ENCODE results near the gene IL23A.
A peak's percentile ranks its signal among the peaks of the same experiment; 100 is the strongest.
"Not testable (repeated sequence)": the region's sequence is repeated elsewhere in the genome, so short reads cannot be mapped to it uniquely, and the experiment has no call there.

Gene IL23A

DNA sequence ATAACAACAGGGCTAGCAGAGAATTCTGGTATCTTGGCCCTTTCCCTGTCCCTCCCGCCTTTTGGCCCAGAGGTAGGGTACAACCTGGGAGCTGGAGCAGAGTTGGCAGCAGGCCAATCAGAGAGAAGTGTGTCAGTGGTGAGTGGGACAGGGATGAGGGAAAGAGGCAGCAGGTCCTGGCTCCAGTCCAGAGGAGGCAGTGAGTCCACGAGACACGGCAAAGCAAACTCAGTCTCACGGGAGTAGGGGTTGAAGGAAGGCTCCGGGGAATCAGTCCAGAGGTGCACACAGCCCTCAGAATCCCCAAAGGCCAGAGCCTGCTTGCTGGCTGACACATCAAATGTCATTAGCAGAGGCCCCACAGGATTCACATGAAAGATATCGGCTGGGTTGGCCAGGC, 12.2 kb upstream of the IL23A start:
- no peak for DNase-seq

GRCh38 chr12:56330936-56331490, 7.7 kb upstream of the IL23A start:
- DNase-seq, result no peak

- DNase-seq, result no peak
Observed at GRCh38 chr12:56332512-56333196, 6.0 kb upstream of the IL23A start.

DNA sequence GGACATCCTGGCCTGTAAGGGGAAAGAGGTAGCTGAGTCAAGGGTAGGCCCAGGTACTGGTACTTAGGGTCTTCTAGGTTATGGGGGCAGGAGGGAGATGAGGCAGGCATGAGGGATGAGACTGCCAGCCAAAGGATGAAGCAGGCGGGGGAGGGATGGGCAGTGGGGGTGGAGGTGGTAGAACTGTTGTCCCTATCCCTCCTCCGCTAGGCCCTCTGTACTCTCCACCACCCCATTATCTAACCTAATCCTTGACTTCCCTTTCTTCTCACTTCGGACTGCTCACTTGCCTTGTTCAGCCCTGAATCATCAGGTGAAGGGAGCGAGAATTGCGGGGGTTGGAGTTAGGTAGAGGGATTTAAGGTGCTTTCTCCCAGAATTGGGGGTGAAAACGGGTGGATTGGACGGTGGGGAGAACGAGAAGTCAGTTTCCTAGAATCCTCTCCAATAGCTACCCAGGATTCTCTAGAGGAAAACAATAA, 5.4 kb upstream of the IL23A start:
- no peak for DNase-seq

DNA sequence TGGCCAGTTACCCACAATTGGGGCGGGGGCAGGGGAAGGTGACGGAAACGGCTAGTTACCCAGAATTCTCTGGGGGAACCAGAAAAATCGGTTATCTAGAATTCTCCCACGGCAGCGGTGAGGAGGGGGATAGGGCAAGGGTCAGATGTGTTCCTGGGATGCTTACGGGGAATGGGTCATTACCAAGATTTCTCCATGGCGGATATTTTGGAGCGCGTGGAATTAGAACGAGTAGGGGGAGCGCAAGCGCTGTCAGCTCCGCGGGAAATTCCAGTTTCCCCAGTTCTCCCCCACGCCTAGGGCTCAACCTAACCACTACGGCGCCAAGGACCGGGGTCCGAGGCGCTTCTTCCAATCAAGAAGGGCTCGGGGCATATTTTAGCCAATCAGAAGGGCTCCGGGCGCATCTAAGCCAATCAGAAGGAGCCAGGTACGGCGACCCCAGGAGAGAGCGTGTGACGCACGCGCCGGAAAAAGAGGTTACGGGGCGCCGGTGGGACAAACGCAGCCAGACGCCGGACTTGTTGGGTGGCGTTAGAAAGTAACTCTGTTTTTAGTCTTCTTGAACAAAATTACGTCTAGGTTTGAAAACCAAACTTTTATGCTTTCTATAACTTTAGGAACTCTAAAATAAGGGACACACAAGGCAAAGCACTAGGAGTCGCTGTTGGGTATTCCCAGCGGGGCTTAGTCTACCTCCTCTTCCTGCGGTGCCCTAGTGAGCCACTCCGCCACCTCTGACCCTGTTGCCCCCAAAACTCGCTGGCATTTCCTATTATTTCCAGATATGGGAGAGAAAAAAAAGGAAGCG, 4.8 kb upstream of the IL23A start, which contains the start of gene PAN2:
PAN2 (minus strand) TSS at position 322 of the 811 bp plus-strand sequence. CDS start 906 bp downstream, outside the sequence.
- DNase-seq, result peak; percentile 96 to 97

DNA sequence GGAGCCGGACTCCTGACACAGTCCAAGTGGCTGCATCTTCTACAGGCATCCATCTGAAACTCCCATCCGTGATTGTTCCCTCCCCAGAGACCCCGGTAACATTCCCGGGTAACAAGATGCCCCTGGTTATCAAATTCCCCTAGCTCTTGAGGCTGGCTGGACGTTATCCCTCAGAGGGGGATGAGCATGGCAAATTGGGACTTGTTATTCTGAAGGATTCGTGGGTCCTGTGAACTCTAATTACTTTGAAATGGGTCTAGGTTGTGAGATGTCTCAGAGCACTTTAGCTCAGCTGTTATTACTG, 4.2 kb upstream of the IL23A start:
- DNase-seq, result no peak

DNA sequence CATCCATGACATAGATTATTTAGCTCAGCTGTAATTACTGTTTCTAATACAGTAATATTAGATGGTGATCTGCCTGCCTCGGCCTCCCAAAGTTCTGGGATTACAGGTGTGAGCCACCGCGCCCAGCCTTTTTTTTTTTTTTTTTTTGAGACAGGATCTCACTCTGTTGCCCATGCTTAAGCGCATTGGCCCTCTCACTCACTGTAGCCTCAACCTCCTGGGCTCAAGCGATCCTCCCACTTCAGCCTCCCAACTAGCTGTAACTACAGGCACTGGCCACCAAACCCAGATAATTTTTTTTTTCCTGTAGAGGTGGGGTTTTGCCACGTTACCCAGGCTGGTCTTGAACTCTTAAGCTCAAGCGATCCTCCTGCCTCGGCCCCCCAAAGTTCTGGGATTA, 3.2 kb upstream of the IL23A start:
- not testable (repeated sequence) for DNase-seq

- no peak for DNase-seq
Observed at GRCh38 chr12:56336361-56337167, 2.1 kb upstream of the IL23A start.

- DNase-seq, result no peak
Observed at GRCh38 chr12:56337753-56338251, 882 bp upstream of the IL23A start.

DNA sequence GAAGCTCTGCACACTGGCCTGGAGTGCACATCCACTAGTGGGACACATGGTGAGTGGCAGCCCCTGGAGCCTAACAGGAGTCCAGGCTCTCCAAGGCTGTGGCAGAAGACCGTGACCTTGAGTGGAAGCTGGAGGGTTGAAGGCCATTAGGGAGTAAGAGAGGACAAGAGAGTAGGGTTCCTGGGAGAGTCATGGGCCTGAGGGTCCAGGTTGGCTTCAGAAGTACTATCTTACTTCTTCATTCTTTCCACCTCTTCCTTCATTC, 406 bp downstream of the IL23A start:
- no peak for DNase-seq

GRCh38 chr12:56341616-56342015, 2.9 kb downstream of the IL23A start:
- no peak for DNase-seq

DNA sequence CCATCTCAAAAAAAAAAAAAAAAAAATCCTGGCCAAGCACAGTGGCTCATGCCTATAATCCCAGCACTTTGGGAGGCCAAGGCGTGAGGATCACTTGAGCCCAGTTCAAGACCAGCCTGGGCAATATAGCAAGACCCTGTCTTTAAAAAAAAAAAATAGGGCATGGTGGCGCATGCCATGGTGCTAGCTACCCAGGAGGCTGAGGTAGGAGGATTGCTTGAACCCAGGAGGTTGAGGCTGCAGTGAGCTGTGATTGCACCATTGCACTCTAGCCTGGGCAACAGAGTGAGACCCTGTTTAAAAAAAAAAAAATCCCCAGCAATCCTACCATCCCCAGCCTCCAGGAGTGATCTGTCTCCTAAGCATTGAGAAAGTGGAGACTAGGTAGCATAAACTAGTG, 3.6 kb downstream of the IL23A start:
- DNase-seq, result not testable (repeated sequence)

DNA sequence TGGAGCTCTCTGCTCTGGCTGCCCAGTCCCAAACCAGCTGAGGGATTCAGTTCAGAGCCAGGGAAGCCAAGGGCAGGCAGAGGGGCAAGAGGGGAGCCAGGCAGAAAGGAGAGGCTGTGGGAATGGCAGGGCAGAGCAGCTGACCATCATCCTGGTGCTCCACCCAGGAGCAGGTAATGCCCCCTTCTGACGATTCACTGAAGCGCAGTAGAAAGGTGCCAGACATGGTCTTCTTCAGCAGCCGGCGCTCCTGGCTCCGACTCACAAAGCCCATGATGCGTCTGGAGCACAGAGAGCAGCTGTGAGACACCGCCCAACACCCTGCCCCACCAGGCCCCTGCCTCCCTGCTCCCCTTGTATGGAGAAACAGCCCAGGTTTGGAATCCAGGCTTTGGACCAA, 8.0 kb downstream of the IL23A start:
- DNase-seq, result no peak

DNA sequence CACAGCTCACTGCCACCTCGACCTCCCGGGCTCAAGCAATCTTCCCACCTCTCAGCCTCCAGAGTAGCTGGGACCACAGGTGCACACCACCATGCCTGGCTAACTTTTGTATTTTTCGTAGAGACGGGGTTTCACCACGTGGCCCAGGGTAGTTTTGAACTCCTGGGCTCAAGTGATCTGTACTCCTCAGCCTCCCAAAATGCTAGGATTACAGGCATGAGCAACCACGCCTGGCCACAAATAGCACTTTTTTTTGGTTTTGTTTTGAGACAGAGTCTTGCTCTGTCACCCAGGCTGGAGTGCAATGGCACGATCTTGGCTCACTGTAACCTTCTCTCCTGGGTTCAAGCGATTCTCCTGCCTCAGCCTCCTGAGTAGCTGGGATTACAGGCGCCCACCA, 8.6 kb downstream of the IL23A start:
- not testable (repeated sequence) for DNase-seq

- no peak for DNase-seq
Observed at GRCh38 chr12:56348776-56349175, 10.1 kb downstream of the IL23A start.

DNA sequence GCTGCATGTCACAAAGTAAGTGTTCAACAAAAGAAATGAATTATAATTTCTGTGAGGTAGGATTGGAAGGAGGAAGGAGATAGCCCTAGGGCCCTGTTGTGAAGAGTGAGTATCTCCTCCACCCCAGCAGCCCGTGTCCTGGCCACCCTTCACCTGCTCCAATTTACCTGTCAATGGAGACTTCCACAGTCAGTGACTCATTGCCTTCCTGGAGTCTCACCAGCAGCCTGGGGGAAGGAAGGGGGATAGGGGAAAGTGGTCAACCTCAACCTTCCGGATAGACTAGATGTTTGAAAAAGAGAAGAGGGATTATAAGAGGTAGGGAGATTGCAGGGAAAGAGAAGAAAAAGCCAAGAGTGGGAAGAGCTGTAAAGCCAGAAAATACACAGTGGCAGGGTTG, 12.0 kb downstream of the IL23A start:
- no peak for DNase-seq

- no peak for DNase-seq
Observed at GRCh38 chr12:56351325-56351724, 12.6 kb downstream of the IL23A start.

DNA sequence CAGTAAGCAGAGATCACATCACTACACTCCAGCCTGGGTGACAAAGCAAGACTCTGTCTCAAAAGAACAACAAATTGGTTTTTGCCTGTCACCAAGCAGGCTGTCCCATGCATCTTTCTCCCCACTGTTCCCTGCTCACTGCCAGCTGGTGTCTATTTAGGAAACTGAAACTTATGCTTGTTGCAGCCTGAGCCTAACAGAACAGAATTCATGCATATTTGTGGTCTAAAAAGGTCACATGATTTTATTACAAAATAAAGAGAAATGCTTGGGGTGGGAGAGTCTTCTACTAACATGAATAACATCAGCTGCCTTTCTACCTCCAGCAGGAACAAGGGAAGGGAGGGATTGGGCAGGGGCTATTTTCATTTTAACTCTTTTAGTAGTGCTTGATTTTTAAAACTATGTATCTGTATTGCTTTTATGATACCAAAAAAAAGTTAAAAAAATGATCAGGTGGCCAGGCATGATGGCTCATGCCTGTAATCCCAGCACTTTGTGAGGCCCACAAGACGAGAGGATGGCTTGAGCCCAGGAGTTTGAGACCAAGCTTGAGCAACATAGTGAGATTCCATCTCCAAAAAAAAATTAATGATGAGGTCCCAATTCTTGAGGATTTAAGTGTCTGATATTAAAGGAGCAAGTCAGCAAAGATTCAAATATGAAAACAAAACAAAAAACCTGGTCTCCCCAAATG, 20.3 kb downstream of the IL23A start:
- DNase-seq, result peak in 1 of 2 experiments; percentile 31

DNA sequence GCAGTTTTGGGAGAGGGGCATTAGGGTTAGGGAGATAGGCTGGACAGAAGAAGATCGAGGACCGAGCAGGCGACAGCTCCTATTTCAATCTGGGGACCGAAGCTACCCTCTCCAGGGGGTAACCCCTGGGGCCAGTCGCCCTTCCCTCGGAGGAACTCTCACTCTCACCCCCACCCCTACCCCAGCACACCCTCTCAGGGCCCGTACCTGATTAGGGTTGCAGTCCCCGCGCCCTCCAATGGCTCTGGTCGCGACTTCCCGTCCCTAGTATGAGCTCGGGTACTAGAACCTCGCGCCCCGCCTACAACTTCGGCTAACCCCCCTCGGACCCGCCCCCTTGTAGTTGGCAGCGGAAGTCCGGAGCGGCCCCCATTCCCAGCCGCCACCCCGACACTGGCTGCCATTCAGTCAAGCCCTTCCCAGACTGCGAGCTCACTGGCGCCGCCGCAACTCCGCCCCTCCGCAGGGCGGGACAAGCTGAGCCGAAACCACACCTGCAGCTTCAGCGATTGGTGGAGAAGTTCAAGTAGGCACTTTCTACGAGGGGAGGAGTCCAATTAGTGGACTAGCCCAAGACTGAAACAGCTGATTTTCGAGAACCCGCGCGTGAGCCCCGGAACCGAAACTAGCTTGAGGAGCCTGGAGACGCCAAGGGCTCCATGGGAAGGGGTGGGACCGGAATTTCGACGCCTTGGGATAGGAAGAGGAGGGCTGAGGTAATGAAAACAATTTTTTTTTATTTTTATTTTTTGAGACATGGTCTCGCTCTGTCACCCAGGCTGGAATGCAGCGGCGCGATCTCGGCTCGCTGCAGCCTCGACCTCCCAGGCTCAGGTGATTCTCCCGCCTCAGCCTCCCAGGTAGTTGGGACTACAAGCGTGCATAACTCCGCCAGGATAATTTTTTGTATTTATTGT, 21.4 kb downstream of the IL23A start, which contains the start of gene STAT2:
STAT2 (minus strand) TSS at position 257 of the 917 bp plus-strand sequence. CDS start 3,536 bp downstream, outside the sequence.
- peak; percentile 100 for DNase-seq

DNA sequence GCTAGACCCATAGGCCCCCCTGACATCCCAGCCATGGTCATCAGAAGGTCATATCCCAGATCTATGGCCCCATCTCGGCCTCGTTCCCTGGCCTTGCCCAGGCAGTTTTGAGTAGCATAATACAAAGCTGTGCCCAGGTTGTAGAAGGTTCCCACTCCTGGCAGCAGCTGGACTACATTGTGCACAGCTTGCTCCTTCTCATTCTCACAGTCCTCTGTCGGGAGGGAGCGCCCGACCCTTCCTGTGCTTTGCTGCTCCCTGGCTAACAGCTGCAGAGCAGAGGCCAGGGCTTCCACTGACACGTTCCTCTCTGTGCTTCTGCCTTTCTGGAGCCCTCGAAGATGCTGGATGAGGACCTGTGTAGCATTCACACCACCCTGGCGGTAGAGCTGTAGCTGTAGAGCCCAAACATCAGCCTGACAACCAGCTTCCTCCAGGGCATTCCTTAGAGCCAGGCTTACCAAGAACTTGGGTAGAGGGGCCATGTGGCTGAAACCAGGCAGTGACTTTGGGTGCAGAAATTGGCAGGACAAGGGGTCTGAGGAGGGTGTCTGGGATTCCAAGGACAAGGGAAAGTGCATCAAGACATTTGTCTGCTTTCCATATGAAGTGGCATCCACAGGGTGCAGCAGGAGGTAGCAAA, 22.9 kb downstream of the IL23A start:
- DNase-seq, result no peak

Data from SW 1271 (cell line).